GM23248 (cell line): ENCODE data around the gene RUNDC3A. TPM values are rescaled to one million over a fixed set of nuclear protein-coding genes. Genes with fewer than 3 reads are reported as not detected.

Source experiments
- DNase-seq: peaks from one replicate; pipeline ENCODE4 v3.0.0-alpha.2; 2015
- H2AFZ ChIP-seq: fragments of 200-600 bp; sonication (generic); 2 replicates; pipeline ENCODE4 v1.6.1; 2016; ENCODE audit warnings: antibody characterized with exemption
- H3F3A ChIP-seq: fragments of 200-600 bp; sonication (generic); 2 replicates; pipeline ENCODE4 v1.6.1; 2016; ENCODE audit warnings: mild to moderate bottlenecking, antibody characterized with exemption, mixed run types; ENCODE audit not compliant: insufficient read depth
- H3K27ac ChIP-seq: fragments of 200-600 bp; sonication (generic); 2 replicates; pipeline ENCODE4 v1.5.1; 2016; ENCODE audit warnings: mild to moderate bottlenecking
- H3K27me3 ChIP-seq: fragments of 200-600 bp; sonication (generic); replicated peaks from 2 replicates; pipeline ENCODE4 v1.6.1; 2016; ENCODE audit warnings: mild to moderate bottlenecking; ENCODE audit not compliant: insufficient read depth
- H3K36me3 ChIP-seq: fragments of 200-600 bp; sonication (generic); 2 replicates; pipeline ENCODE4 v1.6.1; 2016; ENCODE audit warnings: low read depth, mild to moderate bottlenecking
- H3K4me1 ChIP-seq: fragments of 200-600 bp; sonication (generic); 2 replicates; pipeline ENCODE4 v1.6.1; 2016; ENCODE audit warnings: mild to moderate bottlenecking; ENCODE audit not compliant: insufficient read depth
- H3K4me2 ChIP-seq: fragments of 200-600 bp; sonication (generic); one replicate; pipeline ENCODE4 v1.6.1; 2016; ENCODE audit warnings: mild to moderate bottlenecking; ENCODE audit not compliant: unreplicated experiment
- H3K4me3 ChIP-seq: fragments of 200-600 bp; sonication (generic); 2 replicates; pipeline ENCODE4 v1.5.1; 2016; ENCODE audit warnings: mild to moderate bottlenecking
- H3K79me2 ChIP-seq: fragments of 200-600 bp; sonication (generic); 2 replicates; pipeline ENCODE4 v1.6.1; 2016; ENCODE audit warnings: mild to moderate bottlenecking; ENCODE audit not compliant: insufficient read depth
- H3K9ac ChIP-seq: fragments of 200-600 bp; sonication (generic); 2 replicates; pipeline ENCODE4 v1.6.1; 2016; ENCODE audit warnings: mild to moderate bottlenecking
- H3K9me2 ChIP-seq: fragments of 200-600 bp; sonication (generic); 2 replicates; pipeline ENCODE4 v1.6.1; 2016; ENCODE audit warnings: mixed run types, mild to moderate bottlenecking, moderate library complexity; ENCODE audit not compliant: insufficient read depth
- H3K9me3 ChIP-seq: fragments of 200-600 bp; sonication (generic); one replicate; pipeline ENCODE4 v1.6.1; 2017; ENCODE audit warnings: low read depth
- H4K20me1 ChIP-seq: fragments of 200-600 bp; sonication (generic); 2 replicates; pipeline ENCODE4 v1.6.0; 2016; ENCODE audit not compliant: insufficient read depth
- EZH2 ChIP-seq: fragments of 200-600 bp; sonication (generic); IDR thresholded peaks from 2 replicates; pipeline ENCODE4 v1.6.1; 2018; ENCODE audit warnings: antibody characterized with exemption, mild to moderate bottlenecking; ENCODE audit not compliant: insufficient read depth, poor library complexity, severe bottlenecking
- EZH2phosphoT487 ChIP-seq: fragments of 200-600 bp; sonication (generic); IDR thresholded peaks from 2 replicates; pipeline ENCODE4 v1.6.1; 2018; ENCODE audit warnings: antibody characterized with exemption, moderate library complexity, mild to moderate bottlenecking, low read depth; ENCODE audit not compliant: insufficient read depth
- WGBS, 2 experiments: methylation state at CpG; one replicate each; pipeline ENCODE4 v1.1.6; 2015 to 2017; ENCODE audit warnings: low lambda C conversion rate in 2 of 2, low coverage in 1 of 2; ENCODE audit errors: missing lambda C conversion rate in 2 of 2; 5-methylcytosine and 5-hydroxymethylcytosine counted together
- in situ Hi-C: fragments of 300-500 bp; cut with MboI; formaldehyde crosslinking; loops from 2 replicates; pipeline ENCODE4 v1.15.0; 2020
- polyA plus RNA-seq: library from polyadenylated mRNA; unstranded; fragments of >200 nt; fragmentation: Nextera tagmentation; extraction: Ambion mirVana; gene quantifications from 2 replicates; pipeline ENCODE4 v1.2.1, GENCODE V29; 2016
- total RNA-seq: library from RNA; depleted of rRNA; stranded (reverse); fragments of >200 nt; shearing (Covaris generic); gene quantifications from 2 replicates; pipeline ENCODE4 v1.2.3, GENCODE V29; 2014

RUNDC3A gene
- total and polyA plus RNA-seq, 2 experiments from 2014 or later, result 0.11 to 0.24 TPM

- no peaks in the 10 kb centered on the region for H3K79me2 ChIP-seq
- no peaks in the 10 kb centered on the region for H4K20me1 ChIP-seq
- TF ChIP-seq EZH2 (no peak), EZH2phosphoT487 (no peak)
- no peak overlapping the region for H3K27ac ChIP-seq
- H3K9me3 ChIP-seq, result no peaks in the 10 kb centered on the region
- WGBS, 2 experiments, result 31% methylated on average over 50 to 77 of the region's 77 CpGs
- H3K4me1 ChIP-seq, result no peaks in the 10 kb centered on the region
- peak; percentile 53 for DNase-seq
- no peaks in the 10 kb centered on the region for H3K36me3 ChIP-seq
- H3K9ac ChIP-seq, result no peak overlapping the region
- in situ Hi-C loops, result no loop called here
- no peak overlapping the region for H3K4me2 ChIP-seq
- no peak overlapping the region; the same call in 1 of the 2 replicates for H3K4me3 ChIP-seq
- H3K9me2 ChIP-seq, result no peaks in the 10 kb centered on the region
- no peaks in the 10 kb centered on the region for H3K27me3 ChIP-seq
- H3F3A ChIP-seq, result no peaks in the 10 kb centered on the region
- no peak overlapping the region for H2AFZ ChIP-seq
Measured at GRCh38 chr17:44354582-44355561, 46.5 kb downstream of the RUNDC3A start.

- H3K4me1 ChIP-seq, result peaks cover 3% of the 10 kb centered on the region; the same call in 1 of the 2 replicates
- H3F3A ChIP-seq, result 0 out of 2 replicates have a peak, but pooled peaks cover 5% of the 10 kb centered on the region
- H3K36me3 ChIP-seq, result no peaks in the 10 kb centered on the region
- no peaks in the 10 kb centered on the region for H3K79me2 ChIP-seq
- no peak for TF ChIP-seq EZH2phosphoT487
- TF ChIP-seq EZH2, result no peak
- no peak overlapping the region for H3K4me3 ChIP-seq
- DNase-seq, result no peak
- H3K27me3 ChIP-seq, result no peaks in the 10 kb centered on the region
- H3K9me2 ChIP-seq, result no peaks in the 10 kb centered on the region
- no peaks in the 10 kb centered on the region for H4K20me1 ChIP-seq
- no peak overlapping the region for H3K27ac ChIP-seq
- no peak overlapping the region for H3K4me2 ChIP-seq
- in situ Hi-C loops, result no loop called here
- no peak overlapping the region for H3K9ac ChIP-seq
- no peak overlapping the region for H2AFZ ChIP-seq
- 92 to 93% methylated on average over 17 of the region's 17 CpGs for WGBS, 2 experiments
- no peaks in the 10 kb centered on the region for H3K9me3 ChIP-seq
Measured at GRCh38 chr17:44355642-44356099, 47.3 kb downstream of the RUNDC3A start.

- H3K79me2 ChIP-seq, result no peaks in the 10 kb centered on the region
- in situ Hi-C loops, result no loop called here
- peaks cover 9% of the 10 kb centered on the region; the same call in 1 of the 2 replicates for H3K4me1 ChIP-seq
- H3K27me3 ChIP-seq, result no peaks in the 10 kb centered on the region
- no peak for DNase-seq
- H3K36me3 ChIP-seq, result no peaks in the 10 kb centered on the region
- no peak overlapping the region for H3K4me2 ChIP-seq
- 96 to 99% methylated on average over 11 of the region's 11 CpGs for WGBS, 2 experiments
- no peak overlapping the region for H3K27ac ChIP-seq
- H3K4me3 ChIP-seq, result no peak overlapping the region
- H3K9me2 ChIP-seq, result no peaks in the 10 kb centered on the region
- no peak overlapping the region for H2AFZ ChIP-seq
- no peaks in the 10 kb centered on the region for H4K20me1 ChIP-seq
- no peak overlapping the region for H3K9ac ChIP-seq
- no peaks in the 10 kb centered on the region for H3K9me3 ChIP-seq
- H3F3A ChIP-seq, result 0 out of 2 replicates have a peak, but pooled peaks cover 5% of the 10 kb centered on the region
- TF ChIP-seq EZH2phosphoT487, result no peak
- no peak for TF ChIP-seq EZH2
Measured at GRCh38 chr17:44356241-44356640, 47.8 kb downstream of the RUNDC3A start.

- Histone ChIP-seq H3F3A (0 out of 2 replicates have a peak, but pooled peaks cover 5% of the 10 kb centered on the region), H3K9me2 (no peaks in the 10 kb centered on the region), H3K4me2 (no peak overlapping the region), H3K4me1 (peaks cover 9% of the 10 kb centered on the region; the same call in 1 of the 2 replicates), H3K4me3 (no peak overlapping the region), H3K9me3 (no peaks in the 10 kb centered on the region), H3K27ac (no peak overlapping the region), H3K9ac (no peak overlapping the region), H3K36me3 (no peaks in the 10 kb centered on the region), H2AFZ (no peak overlapping the region), H3K27me3 (no peaks in the 10 kb centered on the region), H4K20me1 (no peaks in the 10 kb centered on the region), H3K79me2 (no peaks in the 10 kb centered on the region)
- in situ Hi-C loops, result no loop called here
- 86 to 89% methylated on average over 9 of the region's 9 CpGs for WGBS, 2 experiments
- DNase-seq, result no peak
- TF ChIP-seq EZH2phosphoT487 (no peak), EZH2 (no peak)
Measured at GRCh38 chr17:44358066-44358465, 49.7 kb downstream of the RUNDC3A start.
